ENCODE measurements around the gene PLA2G6. TPM values are rescaled to one million over a fixed set of nuclear protein-coding genes. Genes with fewer than 3 reads are reported as not detected.
"Not testable (repeated sequence)": the region's sequence is repeated elsewhere in the genome, so short reads cannot be mapped to it uniquely, and the experiment has no call there.

The PLA2G6 gene
- total and polyA plus RNA-seq, 9 of the 15 experiments (the other 6 are each of a cell fraction or from before 2014, with no cell fraction given): 0.11 to 12.2 (median 9.7) TPM

- H3K27ac ChIP-seq (ENCODE audit: extremely low read depth, low read depth, low read length); in situ Hi-C loops (cut with MboI); DNase-seq (ENCODE audit: extremely low read depth in 1 of 4, low spot score in 3 of 4); H3K9me1 ChIP-seq (ENCODE audit: control insufficient read depth, insufficient read depth, low read length); H3K4me3 ChIP-seq; ATAC-seq; POLR2A ChIA-PET; CTCF ChIA-PET (ENCODE audit: low intra/inter-chr PET ratio); H3K4me2 ChIP-seq (ENCODE audit: insufficient read depth, low read length); BruUV-seq (replicated peaks); intact Hi-C loops (cut with micrococcal nuclease); H3K36me3 ChIP-seq (ENCODE audit: control insufficient read depth, insufficient read depth, low read length); H3K9me3 ChIP-seq (replicated peaks; ENCODE audit: control insufficient read depth, insufficient read depth, low read depth, low read length); H3K79me2 ChIP-seq (ENCODE audit: control insufficient read depth, insufficient read depth, low read length); H2AFZ ChIP-seq (ENCODE audit: low read depth, low read length); H3K9ac ChIP-seq (ENCODE audit: insufficient read depth in 1 of 2, low read depth in 2 of 2, low read length in 2 of 2); H4K20me1 ChIP-seq (replicated peaks; ENCODE audit: control insufficient read depth, insufficient read depth, low read length); H3K27me3 ChIP-seq (ENCODE audit: control insufficient read depth in 2 of 2, insufficient read depth in 2 of 2, low read length in 2 of 2); FAIRE-seq: not testable (repeated sequence)
- WGBS (ENCODE audit: insufficient coverage, low coverage, missing lambda C conversion rate): 71% methylated on average over 2 of the region's 3 CpGs
- peaks cover 27 to 30% of the 10 kb centered on the region in 2 experiments; a peak in 4 of 5 replicates for H3K4me1 ChIP-seq (replicated peaks in 1 of 2; ENCODE audit: control insufficient read depth in 2 of 2, insufficient read depth in 2 of 2, low read length in 2 of 2)
These were observed 35.5 kb downstream of the PLA2G6 start for GRCh38 chr22:38146166-38146565.

GRCh38 chr22:38144025-38144405, 37.6 kb downstream of the PLA2G6 start:
- no peak overlapping the region for H3K9ac ChIP-seq (ENCODE audit: insufficient read depth in 1 of 2, low read depth in 2 of 2, low read length in 2 of 2)
- 88% methylated on average over 5 of the region's 5 CpGs for WGBS (ENCODE audit: insufficient coverage, low coverage, missing lambda C conversion rate)
- no peak overlapping the region for H2AFZ ChIP-seq (ENCODE audit: low read depth, low read length)
- no peak for ATAC-seq
- no peaks in the 10 kb centered on the region for H3K9me1 ChIP-seq (ENCODE audit: control insufficient read depth, insufficient read depth, low read length)
- H3K27me3 ChIP-seq (ENCODE audit: control insufficient read depth in 2 of 2, insufficient read depth in 2 of 2, low read length in 2 of 2): no peaks in the 10 kb centered on the region
- in situ Hi-C loops (cut with MboI) (no loop called here), intact Hi-C loops (cut with micrococcal nuclease) (no loop called here)
- POLR2A ChIA-PET: interaction anchor here (0.7 to 2.8 kb wide), 3 partner anchors 10 to 114 kb away, joined by 3 to 9 read pairs (median 8); no protein-coding TSS in a partner anchor
- H3K4me3 ChIP-seq: no peak overlapping the region
- CTCF ChIA-PET (ENCODE audit: low intra/inter-chr PET ratio): interaction anchor here (0.6 kb wide), 1 partner anchor 495 kb away, joined by 3 read pairs; no protein-coding TSS in a partner anchor
- H3K4me2 ChIP-seq (ENCODE audit: insufficient read depth, low read length): no peak overlapping the region
- 0 out of 2 replicates have a peak, but pooled peaks cover 3% of the 10 kb centered on the region for H4K20me1 ChIP-seq (replicated peaks; ENCODE audit: control insufficient read depth, insufficient read depth, low read length)
- BruUV-seq (replicated peaks): no TSS peak
- FAIRE-seq: no peak
- H3K4me1 ChIP-seq (replicated peaks in 1 of 2; ENCODE audit: control insufficient read depth in 2 of 2, insufficient read depth in 2 of 2, low read length in 2 of 2): peaks cover 30 to 32% of the 10 kb centered on the region in 2 experiments; a peak in 4 of 5 replicates
- no peaks in the 10 kb centered on the region for H3K79me2 ChIP-seq (ENCODE audit: control insufficient read depth, insufficient read depth, low read length)
- DNase-seq (ENCODE audit: extremely low read depth in 1 of 4, low spot score in 3 of 4): no peak
- no peak overlapping the region; the same call in 2 of the 3 replicates for H3K27ac ChIP-seq (ENCODE audit: extremely low read depth, low read depth, low read length)
- no peaks in the 10 kb centered on the region for H3K36me3 ChIP-seq (ENCODE audit: control insufficient read depth, insufficient read depth, low read length)
- H3K9me3 ChIP-seq (replicated peaks; ENCODE audit: control insufficient read depth, insufficient read depth, low read depth, low read length): no peaks in the 10 kb centered on the region
- no peak for TF ChIP-seq NCOA4 (IDR thresholded peaks at IDR 0.05; ENCODE audit: partially characterized antibody)
- TF ChIP-seq ZBTB1 (CRISPR knock-in tag; IDR thresholded peaks at IDR 0.05; ENCODE audit: borderline replicate concordance, low read depth): no peak
- no peak for TF ChIP-seq PURB (CRISPR knock-in tag; IDR thresholded peaks at IDR 0.05; ENCODE audit: low read depth)
- TF ChIP-seq ZZZ3 (IDR thresholded peaks at IDR 0.05): no peak
- no peak for TF ChIP-seq ARNT (IDR thresholded peaks at IDR 0.05)
- no peak for TF ChIP-seq ZMIZ1 (IDR thresholded peaks at IDR 0.05; ENCODE audit: low read depth in 2 of 2, low read length in 2 of 2)
- no peak for TF ChIP-seq PCBP2 (IDR thresholded peaks at IDR 0.05; ENCODE audit: low read depth, low read length, poor library complexity, severe bottlenecking)
- TF ChIP-seq ZNF707 (CRISPR knock-in tag; conservative IDR thresholded peaks at IDR 0.05): no peak
- TF ChIP-seq MEIS2 (IDR thresholded peaks at IDR 0.05; ENCODE audit: partially characterized antibody): no peak
- no peak for TF ChIP-seq RBM15 (IDR thresholded peaks at IDR 0.05; ENCODE audit: insufficient read depth, low read length)
- no peak for TF ChIP-seq ZNF146 (CRISPR knock-in tag; IDR thresholded peaks at IDR 0.05; ENCODE audit: unreplicated experiment)

All from K562 (cell line).